ENCODE data around the gene ZNF710.

GRCh38 chr15:90064911-90065681 is 64.0 kb downstream of the ZNF710 start:
- TF ChIP-seq ZZZ3 (CRISPR knock-in tag; IDR thresholded peaks at IDR 0.05; ENCODE audit: borderline replicate concordance) (no peak), FOXK2 (IDR thresholded peaks at IDR 0.05) (no peak), MAX (IDR thresholded peaks at IDR 0.05) (no peak), PBX3 (CRISPR knock-in tag; IDR thresholded peaks at IDR 0.05; ENCODE audit: borderline replicate concordance) (no peak)

Data from HepG2 (cell line).